Stromal cell of bone marrow (primary cell): Measurements from ENCODE around the gene EEF2KMT.
"Not testable (repeated sequence)": the region's sequence is repeated elsewhere in the genome, so short reads cannot be mapped to it uniquely, and the experiment has no call there.

ENCODE experiments used
- DNase-seq: peaks from one replicate; pipeline ENCODE4 v3.0.0-alpha.2; 2012; ENCODE audit warnings: low read depth

EEF2KMT gene

GRCh38 chr16:5070431-5071186, 27.0 kb downstream of the EEF2KMT start:
- DNase-seq: no peak

- no peak for DNase-seq
Observed at GRCh38 chr16:5069854-5070253, 27.7 kb downstream of the EEF2KMT start.

GRCh38 chr16:5069048-5069447, 28.5 kb downstream of the EEF2KMT start:
- DNase-seq: no peak

- no peak for DNase-seq
Observed at GRCh38 chr16:5066511-5066910, 31.1 kb downstream of the EEF2KMT start.

GRCh38 chr16:5065813-5066212, 31.8 kb downstream of the EEF2KMT start, which contains the start of gene C16orf89:
Gene C16orf89 (minus strand): TSS chr16:5065956. CDS start chr16:5065908, 48 bp downstream.
- DNase-seq: no peak

GRCh38 chr16:5065326-5065725, 32.3 kb downstream of the EEF2KMT start:
- DNase-seq: no peak

- DNase-seq: no peak
Observed at GRCh38 chr16:5064915-5065314, 32.7 kb downstream of the EEF2KMT start.

GRCh38 chr16:5062790-5063765, 34.5 kb downstream of the EEF2KMT start:
- no peak for DNase-seq

- DNase-seq: no peak
Observed at GRCh38 chr16:5062051-5062450, 35.5 kb downstream of the EEF2KMT start.

- DNase-seq: no peak
Observed at GRCh38 chr16:5060073-5060641, 37.4 kb downstream of the EEF2KMT start.

- no peak for DNase-seq
Observed at GRCh38 chr16:5059386-5060072, 38.1 kb downstream of the EEF2KMT start.

GRCh38 chr16:5058476-5058875, 39.1 kb downstream of the EEF2KMT start:
- DNase-seq: no peak

GRCh38 chr16:5056352-5056751, 41.2 kb downstream of the EEF2KMT start:
- DNase-seq: no peak

GRCh38 chr16:5054876-5055865, 42.4 kb downstream of the EEF2KMT start:
- no peak for DNase-seq

- no peak for DNase-seq
Observed at GRCh38 chr16:5046914-5047313, 50.7 kb downstream of the EEF2KMT start.

GRCh38 chr16:5045499-5046115, 52.0 kb downstream of the EEF2KMT start:
- no peak for DNase-seq

- not testable (repeated sequence) for DNase-seq
Observed at GRCh38 chr16:5044581-5044980, 53.0 kb downstream of the EEF2KMT start.

- no peak for DNase-seq
Observed at GRCh38 chr16:5044011-5044540, 53.5 kb downstream of the EEF2KMT start.

- no peak for DNase-seq
Observed at GRCh38 chr16:5042574-5043171, 54.9 kb downstream of the EEF2KMT start.
